IPS-15b (cell line): ENCODE results near the gene SNX4.
"Not testable (repeated sequence)": the region's sequence is repeated elsewhere in the genome, so short reads cannot be mapped to it uniquely, and the experiment has no call there.

Experiments used
- H3K27me3 ChIP-seq: one replicate; pipeline ENCODE4 v1.6.1; 2013; ENCODE audit warnings: low read length; ENCODE audit not compliant: control insufficient read depth, insufficient read depth
- H3K36me3 ChIP-seq: one replicate; pipeline ENCODE4 v1.6.1; 2013; ENCODE audit warnings: low read length; ENCODE audit not compliant: control insufficient read depth, insufficient read depth
- H3K4me1 ChIP-seq: one replicate; pipeline ENCODE4 v1.6.1; 2013; ENCODE audit warnings: mild to moderate bottlenecking, low read length; ENCODE audit not compliant: control insufficient read depth, insufficient read depth
- H3K4me3 ChIP-seq: one replicate; pipeline ENCODE4 v1.5.1; 2013; ENCODE audit warnings: low read depth, low read length
- H3K9ac ChIP-seq: one replicate; pipeline ENCODE4 v1.6.1; 2013; ENCODE audit warnings: low read depth, mild to moderate bottlenecking, low read length
- H3K9me3 ChIP-seq: one replicate; pipeline ENCODE4 v1.6.1; 2013; ENCODE audit warnings: mild to moderate bottlenecking, low read length; ENCODE audit not compliant: control insufficient read depth, insufficient read depth

The SNX4 gene

GRCh38 chr3:125498630-125499029, 21.4 kb downstream of the SNX4 start:
- Histone ChIP-seq H3K9me3 (no peaks in the 10 kb centered on the region), H3K27me3 (no peaks in the 10 kb centered on the region), H3K4me1 (no peaks in the 10 kb centered on the region), H3K9ac (no peak overlapping the region), H3K4me3 (no peak overlapping the region), H3K36me3 (no peaks in the 10 kb centered on the region)

- no peaks in the 10 kb centered on the region for H3K9me3 ChIP-seq
- H3K36me3 ChIP-seq = no peaks in the 10 kb centered on the region
- no peak overlapping the region for H3K9ac ChIP-seq
- no peak overlapping the region for H3K4me3 ChIP-seq
- H3K27me3 ChIP-seq = no peaks in the 10 kb centered on the region
- H3K4me1 ChIP-seq = no peaks in the 10 kb centered on the region
Observed at GRCh38 chr3:125496701-125497100, 23.3 kb downstream of the SNX4 start.

GRCh38 chr3:125482406-125482805, 37.6 kb downstream of the SNX4 start:
- Histone ChIP-seq H3K9ac (no peak overlapping the region), H3K9me3 (no peaks in the 10 kb centered on the region), H3K36me3 (no peaks in the 10 kb centered on the region), H3K27me3 (no peaks in the 10 kb centered on the region), H3K4me3 (no peak overlapping the region), H3K4me1 (peaks cover 3% of the 10 kb centered on the region)

GRCh38 chr3:125481786-125482185, 38.2 kb downstream of the SNX4 start:
- H3K27me3 ChIP-seq = no peaks in the 10 kb centered on the region
- H3K4me1 ChIP-seq = peaks cover 3% of the 10 kb centered on the region
- no peak overlapping the region for H3K4me3 ChIP-seq
- H3K9ac ChIP-seq = no peak overlapping the region
- no peaks in the 10 kb centered on the region for H3K9me3 ChIP-seq
- H3K36me3 ChIP-seq = no peaks in the 10 kb centered on the region

GRCh38 chr3:125481375-125481759, 38.6 kb downstream of the SNX4 start:
- not testable (repeated sequence) for H3K4me1 ChIP-seq, H3K36me3 ChIP-seq, H3K9me3 ChIP-seq

GRCh38 chr3:125480656-125481374, 39.2 kb downstream of the SNX4 start:
- no peak overlapping the region for H3K4me3 ChIP-seq
- no peaks in the 10 kb centered on the region for H3K36me3 ChIP-seq
- no peak overlapping the region for H3K9ac ChIP-seq
- peaks cover 3% of the 10 kb centered on the region for H3K4me1 ChIP-seq
- no peaks in the 10 kb centered on the region for H3K27me3 ChIP-seq
- no peaks in the 10 kb centered on the region for H3K9me3 ChIP-seq

More at GRCh38 chr3:125481375-125481759, 38.6 kb downstream of the SNX4 start:
- H3K4me3 ChIP-seq, H3K27me3 ChIP-seq, H3K9ac ChIP-seq: not testable (repeated sequence)

GRCh38 chr3:125479091-125479490, 40.9 kb downstream of the SNX4 start:
- Histone ChIP-seq H3K36me3 (no peaks in the 10 kb centered on the region), H3K4me1 (peaks cover 3% of the 10 kb centered on the region), H3K9me3 (no peaks in the 10 kb centered on the region), H3K27me3 (no peaks in the 10 kb centered on the region), H3K4me3 (no peak overlapping the region), H3K9ac (no peak overlapping the region)

GRCh38 chr3:125478326-125478725, 41.7 kb downstream of the SNX4 start:
- H3K36me3 ChIP-seq = no peaks in the 10 kb centered on the region
- peaks cover 3% of the 10 kb centered on the region for H3K4me1 ChIP-seq
- H3K9ac ChIP-seq = no peak overlapping the region
- H3K9me3 ChIP-seq = no peaks in the 10 kb centered on the region
- H3K4me3 ChIP-seq = no peak overlapping the region
- no peaks in the 10 kb centered on the region for H3K27me3 ChIP-seq

GRCh38 chr3:125477701-125478100, 42.3 kb downstream of the SNX4 start:
- H3K4me1 ChIP-seq = peaks cover 3% of the 10 kb centered on the region
- no peak overlapping the region for H3K4me3 ChIP-seq
- no peaks in the 10 kb centered on the region for H3K9me3 ChIP-seq
- no peaks in the 10 kb centered on the region for H3K36me3 ChIP-seq
- no peak overlapping the region for H3K9ac ChIP-seq
- H3K27me3 ChIP-seq = no peaks in the 10 kb centered on the region

GRCh38 chr3:125470671-125471070, 49.3 kb downstream of the SNX4 start:
- H3K36me3 ChIP-seq = no peaks in the 10 kb centered on the region
- H3K9ac ChIP-seq = no peak overlapping the region
- no peaks in the 10 kb centered on the region for H3K9me3 ChIP-seq
- no peak overlapping the region for H3K4me3 ChIP-seq
- no peaks in the 10 kb centered on the region for H3K27me3 ChIP-seq
- H3K4me1 ChIP-seq = no peaks in the 10 kb centered on the region

- H3K4me1 ChIP-seq = no peaks in the 10 kb centered on the region
- no peaks in the 10 kb centered on the region for H3K9me3 ChIP-seq
- H3K36me3 ChIP-seq = no peaks in the 10 kb centered on the region
- H3K4me3 ChIP-seq = no peak overlapping the region
- no peaks in the 10 kb centered on the region for H3K27me3 ChIP-seq
- no peak overlapping the region for H3K9ac ChIP-seq
Observed at GRCh38 chr3:125462722-125463299, 57.2 kb downstream of the SNX4 start.

GRCh38 chr3:125461896-125462295, 58.1 kb downstream of the SNX4 start:
- Histone ChIP-seq H3K36me3 (no peaks in the 10 kb centered on the region), H3K9ac (no peak overlapping the region), H3K27me3 (no peaks in the 10 kb centered on the region), H3K4me3 (no peak overlapping the region), H3K4me1 (no peaks in the 10 kb centered on the region), H3K9me3 (no peaks in the 10 kb centered on the region)
